BLaER1 treated with 17β-estradiol and CSF1 and Interleukin-3, amounts not matched to agents 10 nM and 100 nM (cell line): ENCODE data around the gene CFAP54.

Experiments used
- H3K27ac ChIP-seq, 11 experiments: shearing (Covaris generic); formaldehyde crosslinking; 2 replicates each; pipeline ENCODE4 v1.8.1; 2022
- H3K27me3 ChIP-seq, 11 experiments: shearing (Covaris generic); formaldehyde crosslinking; 2 replicates each; pipeline ENCODE4 v1.8.1; 2022
- H3K36me3 ChIP-seq, 11 experiments: shearing (Covaris generic); formaldehyde crosslinking; 2 replicates each; pipeline ENCODE4 v1.8.1; 2022
- H3K4me1 ChIP-seq, 10 experiments: shearing (Covaris generic); formaldehyde crosslinking; 2 replicates each; pipeline ENCODE4 v1.8.1; 2022
- H3K4me2 ChIP-seq, 11 experiments: shearing (Covaris generic); formaldehyde crosslinking; 2 replicates each; pipeline ENCODE4 v1.8.1; 2022
- H3K4me3 ChIP-seq, 10 experiments: shearing (Covaris generic); formaldehyde crosslinking; 2 replicates each; pipeline ENCODE4 v1.8.1; 2022
- H3K9ac ChIP-seq, 11 experiments: shearing (Covaris generic); formaldehyde crosslinking; 2 replicates each; pipeline ENCODE4 v1.8.1; 2022
- H3K9me3 ChIP-seq, 11 experiments: shearing (Covaris generic); formaldehyde crosslinking; replicated peaks in 1 of 11; 2 replicates each; pipeline ENCODE4 v1.8.1; 2022
- H4K20me1 ChIP-seq, 11 experiments: shearing (Covaris generic); formaldehyde crosslinking; 2 replicates each; pipeline ENCODE4 v1.8.1; 2022
- Cebpa-rat ChIP-seq, 11 experiments: shearing (Covaris generic); IDR thresholded peaks; 2 replicates each; pipeline ENCODE4 v1.8.1; 2022

Gene CFAP54

GRCh38 chr12:96889273-96889933, 400.0 kb downstream of the CFAP54 start:
- Histone ChIP-seq H3K4me2 (no peak overlapping the region), H3K27ac (no peak overlapping the region), H3K9me3 (peaks cover 6 to 18% (median 13%) of the 10 kb centered on the region in 11 experiments; a peak in 21 of 22 replicates), H4K20me1 (no peaks in the 10 kb centered on the region), H3K36me3 (no peaks in the 10 kb centered on the region), H3K27me3 (no peaks in the 10 kb centered on the region), H3K4me3 (no peak overlapping the region), H3K4me1 (no peaks in the 10 kb centered on the region), H3K9ac (no peak overlapping the region)
- TF ChIP-seq Cebpa-rat (IDR thresholded peaks at IDR 0.05), result no peak

- H3K4me2 ChIP-seq, result no peak overlapping the region
- TF ChIP-seq Cebpa-rat (IDR thresholded peaks at IDR 0.05), result no peak
- H4K20me1 ChIP-seq, result no peaks in the 10 kb centered on the region
- H3K9me3 ChIP-seq, result peaks cover 6 to 18% (median 13%) of the 10 kb centered on the region in 11 experiments; a peak in 21 of 22 replicates
- no peaks in the 10 kb centered on the region for H3K36me3 ChIP-seq
- no peaks in the 10 kb centered on the region for H3K27me3 ChIP-seq
- no peaks in the 10 kb centered on the region for H3K4me1 ChIP-seq
- no peak overlapping the region for H3K4me3 ChIP-seq
- no peak overlapping the region for H3K9ac ChIP-seq
- no peak overlapping the region for H3K27ac ChIP-seq
Observed at GRCh38 chr12:96890331-96890730, 401.0 kb downstream of the CFAP54 start.

- H3K27me3 ChIP-seq, result no peaks in the 10 kb centered on the region
- H3K9me3 ChIP-seq, result peaks cover 6 to 18% (median 13%) of the 10 kb centered on the region in 11 experiments; a peak in 21 of 22 replicates
- H3K4me3 ChIP-seq, result no peak overlapping the region
- H3K36me3 ChIP-seq, result no peaks in the 10 kb centered on the region
- H3K27ac ChIP-seq, result no peak overlapping the region
- no peak overlapping the region for H3K4me2 ChIP-seq
- no peaks in the 10 kb centered on the region for H4K20me1 ChIP-seq
- H3K4me1 ChIP-seq, result no peaks in the 10 kb centered on the region
- no peak overlapping the region for H3K9ac ChIP-seq
- TF ChIP-seq Cebpa-rat (IDR thresholded peaks at IDR 0.05), result no peak
Observed at GRCh38 chr12:96892104-96892503, 402.7 kb downstream of the CFAP54 start.

GRCh38 chr12:96897421-96897820, 408.0 kb downstream of the CFAP54 start:
- TF ChIP-seq Cebpa-rat (IDR thresholded peaks at IDR 0.05), result no peak
- H3K36me3 ChIP-seq, result no peaks in the 10 kb centered on the region
- peaks cover 6 to 18% (median 13%) of the 10 kb centered on the region in 11 experiments; a peak in 21 of 22 replicates for H3K9me3 ChIP-seq
- H3K27ac ChIP-seq, result no peak overlapping the region
- no peaks in the 10 kb centered on the region for H4K20me1 ChIP-seq
- no peak overlapping the region for H3K9ac ChIP-seq
- no peaks in the 10 kb centered on the region for H3K4me1 ChIP-seq
- no peak overlapping the region for H3K4me2 ChIP-seq
- no peak overlapping the region for H3K4me3 ChIP-seq
- H3K27me3 ChIP-seq, result no peaks in the 10 kb centered on the region

- H3K9ac ChIP-seq, result no peak overlapping the region
- no peaks in the 10 kb centered on the region for H3K9me3 ChIP-seq
- TF ChIP-seq Cebpa-rat (IDR thresholded peaks at IDR 0.05), result no peak
- no peaks in the 10 kb centered on the region for H4K20me1 ChIP-seq
- no peak overlapping the region for H3K4me2 ChIP-seq
- H3K4me3 ChIP-seq, result no peak overlapping the region
- peaks cover 0 to 2% (median under 1%) of the 10 kb centered on the region in 10 experiments; a peak in 7 of 20 replicates for H3K4me1 ChIP-seq
- H3K36me3 ChIP-seq, result no peaks in the 10 kb centered on the region
- H3K27me3 ChIP-seq, result no peaks in the 10 kb centered on the region
- H3K27ac ChIP-seq, result no peak overlapping the region
Observed at GRCh38 chr12:96901175-96901574, 411.8 kb downstream of the CFAP54 start.

- no peaks in the 10 kb centered on the region for H4K20me1 ChIP-seq
- no peaks in the 10 kb centered on the region for H3K36me3 ChIP-seq
- no peak overlapping the region for H3K9ac ChIP-seq
- H3K27me3 ChIP-seq, result no peaks in the 10 kb centered on the region
- H3K4me3 ChIP-seq, result no peak overlapping the region
- peaks cover 0 to 7% (median 5%) of the 10 kb centered on the region in 10 experiments; a peak in 11 of 20 replicates for H3K4me1 ChIP-seq
- no peak overlapping the region for H3K27ac ChIP-seq
- no peak overlapping the region for H3K4me2 ChIP-seq
- 0 out of 22 replicates have a peak, but pooled peaks of 1 of the 11 experiments have one; percentile 17 for TF ChIP-seq Cebpa-rat (IDR thresholded peaks at IDR 0.05)
- H3K9me3 ChIP-seq, result no peaks in the 10 kb centered on the region
Observed at GRCh38 chr12:96902076-96902475, 412.7 kb downstream of the CFAP54 start.

GRCh38 chr12:96906498-96906848, 417.1 kb downstream of the CFAP54 start:
- H3K4me2 ChIP-seq, result peak overlapping the region; percentile 68 to 93 (median 85)
- H3K27ac ChIP-seq, result peak overlapping the region; percentile 78 to 91 (median 89); a peak in 21 of 22 replicates
- H3K36me3 ChIP-seq, result peaks cover 0 to 10% (median 0%) of the 10 kb centered on the region in 11 experiments; a peak in 3 of 22 replicates
- TF ChIP-seq Cebpa-rat (IDR thresholded peaks at IDR 0.05), result no peak
- peaks cover 0 to 3% (median 0%) of the 10 kb centered on the region in 11 experiments; a peak in 4 of 22 replicates for H4K20me1 ChIP-seq
- peaks cover 29 to 43% (median 39%) of the 10 kb centered on the region in 10 experiments for H3K4me1 ChIP-seq
- H3K9ac ChIP-seq, result peak overlapping the region; percentile 86 to 94 (median 90)
- H3K4me3 ChIP-seq, result peak overlapping the region; percentile 78 to 93 (median 87)
- no peaks in the 10 kb centered on the region for H3K9me3 ChIP-seq
- H3K27me3 ChIP-seq, result no peaks in the 10 kb centered on the region

- H3K4me3 ChIP-seq, result peak within 1 kb of the TSS; percentile 78 to 93 (median 87)
- peak within 1 kb of the TSS; percentile 86 to 94 (median 90) for H3K9ac ChIP-seq
- peaks cover 0 to 10% (median 0%) of the 10 kb centered on the region in 11 experiments; a peak in 3 of 22 replicates for H3K36me3 ChIP-seq
- TF ChIP-seq Cebpa-rat (IDR thresholded peaks at IDR 0.05), result no peak
- peak within 1 kb of the TSS; percentile 78 to 91 (median 89) for H3K27ac ChIP-seq
- no peaks in the 10 kb centered on the region for H3K9me3 ChIP-seq
- no peaks in the 10 kb centered on the region for H3K27me3 ChIP-seq
- peak within 1 kb of the TSS; percentile 77 to 93 (median 88) for H3K4me2 ChIP-seq
- H4K20me1 ChIP-seq, result peaks cover 0 to 3% (median 0%) of the 10 kb centered on the region in 11 experiments; a peak in 5 of 22 replicates
- peaks cover 31 to 46% (median 42%) of the 10 kb centered on the region in 10 experiments for H3K4me1 ChIP-seq
Observed at GRCh38 chr12:96906849-96907670, 417.7 kb downstream of the CFAP54 start, which contains the start of gene NEDD1. NEDD1 (plus strand) TSS chr12:96907257; CDS start chr12:96909760, 2,503 bp downstream.
